HG03280 (cell line): ENCODE measurements around the gene RARRES1.
"Not testable (repeated sequence)": the region's sequence is repeated elsewhere in the genome, so short reads cannot be mapped to it uniquely, and the experiment has no call there.

Source experiments
- ATAC-seq: cut with Tn5 transposase; IDR thresholded peaks from one replicate; pipeline ENCODE4 v1.9.1; 2021; ENCODE audit warnings: mild to moderate bottlenecking, moderate library complexity; ENCODE audit not compliant: unreplicated experiment

RARRES1 gene

GRCh38 chr3:158700559-158700958, 31.7 kb downstream of the RARRES1 start:
- no peak for ATAC-seq

- no peak for ATAC-seq
Observed at GRCh38 chr3:158696618-158697017, 35.6 kb downstream of the RARRES1 start.

GRCh38 chr3:158693866-158694456, 38.3 kb downstream of the RARRES1 start:
- ATAC-seq, result not testable (repeated sequence)

- ATAC-seq, result no peak
Observed at GRCh38 chr3:158685159-158685558, 47.1 kb downstream of the RARRES1 start.

- ATAC-seq, result no peak
Observed at GRCh38 chr3:158683230-158683962, 48.9 kb downstream of the RARRES1 start.

- no peak for ATAC-seq
Observed at GRCh38 chr3:158680861-158681260, 51.4 kb downstream of the RARRES1 start.

- ATAC-seq, result no peak
Observed at GRCh38 chr3:158679547-158680000, 52.7 kb downstream of the RARRES1 start.

GRCh38 chr3:158678687-158679086, 53.6 kb downstream of the RARRES1 start:
- no peak for ATAC-seq

GRCh38 chr3:158672215-158673176, 59.8 kb downstream of the RARRES1 start, which contains the start of gene LXN:
LXN (minus strand) TSS chr3:158672648; CDS start chr3:158672478, 170 bp downstream.
- peak; percentile 100 for ATAC-seq

- no peak for ATAC-seq
Observed at GRCh38 chr3:158671821-158672214, 60.4 kb downstream of the RARRES1 start.

- no peak for ATAC-seq
Observed at GRCh38 chr3:158668506-158668905, 63.8 kb downstream of the RARRES1 start.

GRCh38 chr3:158666416-158666815, 65.8 kb downstream of the RARRES1 start:
- no peak for ATAC-seq

GRCh38 chr3:158663832-158664231, 68.4 kb downstream of the RARRES1 start:
- no peak for ATAC-seq

GRCh38 chr3:158663246-158663645, 69.0 kb downstream of the RARRES1 start:
- ATAC-seq, result no peak

GRCh38 chr3:158660711-158661110, 71.5 kb downstream of the RARRES1 start:
- ATAC-seq, result no peak

GRCh38 chr3:158659454-158660237, 72.6 kb downstream of the RARRES1 start:
- ATAC-seq, result peak; percentile 93

- no peak for ATAC-seq
Observed at GRCh38 chr3:158658889-158659288, 73.4 kb downstream of the RARRES1 start.

- no peak for ATAC-seq
Observed at GRCh38 chr3:158652463-158652862, 79.8 kb downstream of the RARRES1 start.

GRCh38 chr3:158651192-158651591, 81.1 kb downstream of the RARRES1 start:
- ATAC-seq, result no peak

- ATAC-seq, result no peak
Observed at GRCh38 chr3:158649791-158650190, 82.5 kb downstream of the RARRES1 start.
